Effector CD4-positive, alpha-beta T cell (primary cell): ENCODE results near the gene HES4.
"Not testable (repeated sequence)": the region's sequence is repeated elsewhere in the genome, so short reads cannot be mapped to it uniquely, and the experiment has no call there.

Experiments
- DNase-seq: peaks from one replicate; pipeline ENCODE4 v3.0.0-alpha.2; 2020

Gene HES4

GRCh38 chr1:1033009-1033587, 33.2 kb upstream of the HES4 start:
- DNase-seq: peak; percentile 79

- no peak for DNase-seq
Measured at GRCh38 chr1:1032424-1032823, 32.5 kb upstream of the HES4 start.

GRCh38 chr1:1031659-1032235, 31.9 kb upstream of the HES4 start:
- DNase-seq: no peak

DNA sequence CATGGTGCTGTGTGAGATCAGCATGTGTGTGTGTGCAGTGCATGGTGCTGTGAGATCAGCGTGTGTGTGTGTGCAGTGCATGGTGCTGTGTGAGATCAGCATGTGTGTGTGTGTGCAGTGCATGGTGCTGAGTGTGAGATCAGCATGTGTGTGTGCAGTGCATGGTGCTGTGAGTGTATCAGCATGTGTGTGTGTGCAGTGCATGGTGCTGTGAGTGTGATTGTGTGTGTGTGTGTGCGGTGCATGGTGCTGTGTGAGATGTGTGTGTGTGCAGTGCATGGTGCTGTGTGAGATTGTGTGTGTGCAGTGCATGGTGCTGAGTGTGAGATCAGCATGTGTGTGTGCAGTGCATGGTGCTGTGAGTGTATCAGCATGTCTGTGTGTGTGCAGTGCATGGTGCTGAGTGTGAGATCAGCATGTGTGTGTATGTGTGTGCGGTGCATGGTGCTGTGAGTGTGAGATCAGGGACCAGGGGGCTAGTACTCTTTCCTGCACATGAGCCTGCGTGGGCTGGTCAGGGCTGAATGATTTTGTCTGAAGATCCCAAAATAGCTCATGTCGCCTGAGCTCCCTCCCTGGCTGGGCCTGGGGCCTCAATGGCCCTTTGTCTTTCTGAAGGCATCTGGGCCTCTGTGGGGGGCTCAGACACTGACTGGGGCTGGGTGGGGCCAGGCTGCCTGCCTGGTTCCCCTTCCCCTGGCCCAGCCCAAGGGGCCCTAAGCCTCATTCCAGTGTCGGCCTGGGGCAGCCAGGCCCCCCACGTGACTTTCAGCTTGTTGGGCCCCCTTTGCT, 31.2 kb upstream of the HES4 start:
- not testable (repeated sequence) for DNase-seq

DNA sequence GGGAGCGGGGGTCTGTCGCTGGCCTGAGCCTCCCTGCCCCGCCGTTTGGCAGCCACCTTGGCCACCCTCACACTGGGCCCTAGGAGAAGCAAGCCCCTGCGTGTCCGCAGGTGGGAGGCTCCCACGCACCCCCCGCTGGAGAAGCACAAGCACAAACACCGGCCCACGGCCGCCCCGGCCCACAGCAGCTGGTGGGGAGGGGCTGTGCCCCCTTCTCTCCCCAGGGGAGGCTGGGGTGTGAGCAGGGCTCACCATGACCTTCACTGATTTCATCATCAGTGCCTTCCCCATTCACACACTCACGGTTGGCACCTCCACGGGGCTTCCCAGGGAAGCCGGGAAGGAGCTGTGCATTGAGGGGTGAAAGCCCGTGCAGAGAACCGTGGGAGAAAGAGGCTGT, 27.9 kb upstream of the HES4 start:
- no peak for DNase-seq

- no peak for DNase-seq
Measured at GRCh38 chr1:1026599-1027413, 26.9 kb upstream of the HES4 start.

DNA sequence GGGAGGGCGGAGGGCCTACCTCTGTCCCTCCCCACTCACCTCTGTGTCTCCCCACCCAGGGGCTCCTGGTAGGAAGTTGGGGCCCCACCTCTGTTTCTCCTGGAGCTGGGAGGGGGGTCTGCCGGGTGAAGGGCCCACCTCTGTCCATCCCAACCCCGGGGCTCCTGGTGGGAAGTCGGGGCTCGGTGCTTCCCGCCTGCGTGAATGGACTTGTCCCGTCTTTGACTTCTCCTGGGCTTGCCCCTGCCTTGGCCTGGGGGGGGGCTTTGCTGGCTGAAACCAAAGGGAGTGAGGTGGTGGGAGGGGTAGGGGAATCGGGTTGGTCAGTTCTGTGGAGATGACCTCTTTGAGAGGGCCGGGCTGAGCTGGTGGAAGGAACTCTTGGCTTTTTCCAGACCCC, 25.8 kb upstream of the HES4 start:
- DNase-seq: no peak

DNA sequence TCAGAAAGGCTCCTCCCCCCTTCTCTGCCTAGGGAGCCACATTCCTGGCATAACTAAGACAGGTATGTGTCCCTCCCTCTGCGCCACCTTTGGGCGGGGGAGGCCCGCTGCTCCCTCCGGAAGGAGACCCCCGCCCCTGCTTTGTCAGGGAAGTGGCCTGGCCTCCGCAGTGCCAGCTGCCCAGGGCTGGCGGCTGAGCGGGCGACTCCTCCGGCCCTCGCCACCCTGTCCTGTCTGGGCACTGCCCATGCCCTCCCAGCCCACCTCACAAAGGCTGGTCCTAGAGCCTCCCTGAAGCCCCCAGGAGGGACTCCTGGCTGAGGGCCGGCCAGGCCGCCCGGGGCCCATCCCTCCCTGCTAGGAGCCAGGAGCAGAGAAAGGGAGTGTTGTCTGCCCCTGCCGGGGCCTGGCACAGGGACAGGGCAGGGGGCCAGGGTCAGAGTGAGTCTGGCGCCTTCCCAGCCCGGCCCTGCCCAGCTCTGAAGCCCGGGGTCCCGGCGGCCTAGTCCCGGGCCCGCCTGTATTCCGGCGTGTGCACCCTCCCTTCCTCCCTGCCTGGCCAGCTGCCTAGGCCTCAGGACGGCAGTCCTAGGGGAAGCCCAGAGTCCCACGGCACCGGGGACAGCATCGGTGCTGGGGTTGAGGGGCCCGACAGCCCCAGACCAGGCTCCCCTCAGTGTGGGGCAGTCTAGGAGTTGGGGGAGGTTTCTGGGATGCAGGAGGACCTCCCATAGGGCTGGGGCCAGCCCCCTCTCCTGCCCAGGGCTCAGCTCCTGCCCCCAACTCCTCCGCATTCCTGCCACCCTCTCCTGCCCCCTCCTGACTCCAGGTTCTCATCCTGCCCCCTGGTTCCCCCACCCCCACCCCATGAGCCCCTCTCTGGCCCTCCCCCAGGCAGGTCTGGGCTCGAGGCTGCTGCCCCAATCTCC, 25.1 kb upstream of the HES4 start:
- no peak for DNase-seq

DNA sequence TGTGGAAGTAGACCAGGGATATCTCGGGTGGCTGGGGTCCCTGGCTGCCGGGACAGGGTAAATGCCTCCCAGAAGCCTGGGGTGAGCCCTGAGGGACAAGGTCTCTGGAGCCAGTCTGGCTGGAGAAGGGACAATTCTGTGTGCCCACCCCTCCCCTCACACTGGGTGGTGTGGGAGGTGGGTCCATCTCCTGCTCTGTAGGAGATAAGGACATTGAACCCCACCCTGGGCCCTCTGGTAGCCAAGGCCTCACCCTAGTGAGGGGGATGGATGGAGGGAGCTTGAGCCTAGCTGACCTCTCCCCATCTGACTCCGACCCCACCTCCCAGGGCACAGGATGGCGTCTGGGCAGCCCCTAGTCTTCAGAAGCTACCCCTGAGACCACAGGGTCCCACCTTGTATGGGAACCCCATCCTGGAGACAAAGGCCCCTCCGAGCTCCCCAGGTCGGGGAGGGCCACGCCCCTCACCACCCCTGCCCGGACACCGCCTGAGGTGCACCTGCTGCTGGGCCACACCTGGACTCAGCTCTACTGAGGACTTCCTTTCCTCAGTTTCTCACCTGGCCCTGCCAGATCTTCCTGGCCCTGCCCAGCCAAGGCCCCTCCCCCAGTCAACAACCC, 24.4 kb upstream of the HES4 start:
- no peak for DNase-seq

- DNase-seq: no peak
Measured at GRCh38 chr1:1023700-1024099, 23.8 kb upstream of the HES4 start.

- DNase-seq: no peak
Measured at GRCh38 chr1:1022302-1023009, 22.6 kb upstream of the HES4 start.

GRCh38 chr1:1021920-1022259, 22.0 kb upstream of the HES4 start:
- no peak for DNase-seq

DNA sequence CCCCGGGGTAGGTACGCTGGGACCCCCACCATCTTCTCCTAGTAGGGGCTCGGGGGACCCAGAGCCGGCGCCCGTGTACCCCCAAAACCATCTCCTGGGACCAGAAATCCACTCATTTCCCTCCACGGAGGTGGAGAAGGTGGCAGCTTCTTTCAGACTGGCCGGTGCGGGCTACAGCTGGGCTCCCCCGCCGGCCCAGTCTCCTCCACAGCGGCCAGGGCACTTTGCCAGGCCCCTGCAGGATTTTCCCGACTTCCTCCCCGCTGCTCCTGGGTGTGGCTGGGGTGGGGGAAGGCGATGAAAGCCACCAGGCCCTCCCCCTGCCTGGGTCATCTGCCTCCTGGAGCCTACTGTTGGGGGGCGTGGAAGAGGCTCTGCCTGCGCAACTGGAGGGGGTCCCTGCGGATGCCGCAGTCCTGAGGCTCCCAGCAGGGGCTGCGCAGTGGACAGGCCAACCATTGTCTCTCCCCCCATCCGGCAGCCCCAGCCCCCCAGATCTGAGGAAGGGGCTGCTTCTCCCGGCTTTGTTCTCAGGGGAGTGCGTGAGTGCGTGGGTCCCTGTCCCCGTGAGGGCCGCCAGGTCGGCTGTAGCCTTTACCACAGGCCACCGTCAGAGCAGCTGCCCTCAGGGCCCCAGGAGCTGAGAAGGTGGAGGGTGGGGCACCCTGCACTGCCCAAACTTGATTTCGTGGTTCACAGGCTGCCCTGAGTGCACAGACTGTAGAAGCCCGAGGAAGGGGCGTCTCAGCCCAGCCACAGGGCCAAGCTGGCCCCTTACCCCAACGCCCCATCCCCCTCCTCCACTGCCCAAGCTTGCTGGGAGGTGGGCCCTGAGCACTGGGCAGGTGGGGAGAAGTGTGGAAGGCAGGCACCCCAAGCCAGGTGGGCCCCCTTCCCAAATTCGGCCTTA, 21.4 kb upstream of the HES4 start:
- DNase-seq: no peak

DNA sequence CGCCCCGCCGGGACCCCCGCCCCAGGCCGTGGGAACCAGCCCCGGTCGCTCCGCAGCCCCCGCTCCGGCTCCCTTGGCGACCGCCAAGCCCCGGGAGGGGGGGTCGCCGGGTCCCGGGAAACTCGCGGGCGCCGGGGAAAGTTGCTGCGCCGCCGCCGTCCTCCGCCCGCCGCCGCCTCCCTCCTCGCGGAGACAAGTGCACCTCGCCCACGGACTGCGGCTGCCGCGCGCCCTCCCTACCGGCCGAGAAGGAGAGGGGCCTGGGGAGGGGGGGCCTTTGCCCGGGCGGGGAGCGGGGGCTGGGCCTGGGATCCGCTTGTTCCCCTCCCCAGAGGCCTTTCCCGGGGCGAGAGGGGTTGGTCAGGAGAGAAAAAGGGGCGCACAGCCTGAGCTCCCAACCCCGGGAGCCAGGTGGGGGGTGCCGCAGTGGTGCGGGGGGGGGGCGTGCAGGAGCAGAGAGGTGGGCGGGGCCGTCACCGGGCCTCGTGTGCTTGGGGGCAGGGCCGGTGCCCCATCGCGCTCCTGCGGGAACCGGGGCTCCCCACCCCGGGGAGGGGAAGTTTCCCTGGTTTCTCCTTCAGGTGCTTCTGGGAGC, 20.6 kb upstream of the HES4 start:
- no peak for DNase-seq

DNA sequence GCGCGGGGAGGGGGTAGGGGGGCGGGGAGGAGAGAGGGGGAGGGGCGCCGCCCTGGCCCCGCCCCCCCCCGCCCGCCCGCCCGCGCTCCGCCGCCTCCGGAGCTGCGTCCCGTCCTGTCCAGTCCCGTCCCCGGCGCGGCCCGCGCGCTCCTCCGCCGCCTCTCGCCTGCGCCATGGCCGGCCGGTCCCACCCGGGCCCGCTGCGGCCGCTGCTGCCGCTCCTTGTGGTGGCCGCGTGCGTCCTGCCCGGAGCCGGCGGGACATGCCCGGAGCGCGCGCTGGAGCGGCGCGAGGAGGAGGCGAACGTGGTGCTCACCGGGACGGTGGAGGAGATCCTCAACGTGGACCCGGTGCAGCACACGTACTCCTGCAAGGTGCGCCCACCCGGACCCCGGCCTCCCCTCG, 20.1 kb upstream of the HES4 start, which contains the start of gene AGRN:
TSS of gene AGRN (plus strand) at position 121 of the 405 bp plus-strand sequence. CDS start at position 174, 53 bp downstream.
- no peak for DNase-seq

- peak; percentile 69 for DNase-seq
Measured at GRCh38 chr1:1019122-1019999, 19.5 kb upstream of the HES4 start.

- DNase-seq: not testable (repeated sequence)
Measured at GRCh38 chr1:1018321-1018685, 18.4 kb upstream of the HES4 start.
